ENCODE measurements around the gene DPP10.

GRCh38 chr2:114642988-114643553 is 200.6 kb downstream of the DPP10 start:
- TF ChIP-seq EZH2phosphoT487 (IDR thresholded peaks at IDR 0.05; ENCODE audit: borderline replicate concordance, low read length) (no peak), EZH2 (IDR thresholded peaks at IDR 0.05; ENCODE audit: low read length, unreplicated experiment) (no peak)
- TF ChIP-seq, protein P1, sequence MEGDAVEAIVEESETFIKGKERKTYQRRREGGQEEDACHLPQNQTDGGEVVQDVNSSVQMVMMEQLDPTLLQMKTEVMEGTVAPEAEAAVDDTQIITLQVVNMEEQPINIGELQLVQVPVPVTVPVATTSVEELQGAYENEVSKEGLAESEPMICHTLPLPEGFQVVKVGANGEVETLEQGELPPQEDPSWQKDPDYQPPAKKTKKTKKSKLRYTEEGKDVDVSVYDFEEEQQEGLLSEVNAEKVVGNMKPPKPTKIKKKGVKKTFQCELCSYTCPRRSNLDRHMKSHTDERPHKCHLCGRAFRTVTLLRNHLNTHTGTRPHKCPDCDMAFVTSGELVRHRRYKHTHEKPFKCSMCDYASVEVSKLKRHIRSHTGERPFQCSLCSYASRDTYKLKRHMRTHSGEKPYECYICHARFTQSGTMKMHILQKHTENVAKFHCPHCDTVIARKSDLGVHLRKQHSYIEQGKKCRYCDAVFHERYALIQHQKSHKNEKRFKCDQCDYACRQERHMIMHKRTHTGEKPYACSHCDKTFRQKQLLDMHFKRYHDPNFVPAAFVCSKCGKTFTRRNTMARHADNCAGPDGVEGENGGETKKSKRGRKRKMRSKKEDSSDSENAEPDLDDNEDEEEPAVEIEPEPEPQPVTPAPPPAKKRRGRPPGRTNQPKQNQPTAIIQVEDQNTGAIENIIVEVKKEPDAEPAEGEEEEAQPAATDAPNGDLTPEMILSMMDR (conservative IDR thresholded peaks at IDR 0.05; ENCODE audit: low read depth, low read length), result no peak

All from PC-3 (cell line).